ENCODE results near the gene ZNF337. TPM values are rescaled to one million over a fixed set of nuclear protein-coding genes. Genes with fewer than 3 reads are reported as not detected.

Gene ZNF337
- total RNA-seq, 1 experiment from 2014 or later = 9.1 TPM

DNA sequence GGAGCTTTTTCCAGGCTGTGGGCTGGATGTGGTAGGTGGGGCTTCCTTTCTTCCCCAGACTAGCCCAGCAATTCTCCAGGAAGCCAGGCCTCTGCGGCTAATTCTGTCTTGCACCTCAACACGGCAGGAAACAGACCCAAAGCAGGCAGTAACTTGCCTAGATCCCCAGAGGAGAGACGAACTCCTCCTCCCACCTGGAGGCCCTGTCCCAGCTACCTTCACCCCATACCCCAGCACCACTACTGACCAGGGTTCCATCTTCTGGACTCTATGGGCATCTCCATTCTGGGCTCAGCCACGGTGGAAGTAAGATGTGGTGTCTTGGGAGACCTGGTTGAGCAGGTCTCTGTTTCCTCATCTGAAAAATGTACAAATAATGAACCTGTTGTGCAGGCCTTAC, 48.4 kb upstream of the ZNF337 start:
- TF ChIP-seq CTCF (IDR thresholded peaks at IDR 0.05) (no peak), SIN3A (IDR thresholded peaks at IDR 0.05; ENCODE audit: borderline replicate concordance, insufficient read depth, low read depth, low read length) (no peak), TCF7L2 (IDR thresholded peaks at IDR 0.05; ENCODE audit: low read depth, low read length) (no peak), POLR2AphosphoS5 (IDR thresholded peaks at IDR 0.05; ENCODE audit: low read depth, low read length) (no peak)
- TF ChIP-seq, protein P1, sequence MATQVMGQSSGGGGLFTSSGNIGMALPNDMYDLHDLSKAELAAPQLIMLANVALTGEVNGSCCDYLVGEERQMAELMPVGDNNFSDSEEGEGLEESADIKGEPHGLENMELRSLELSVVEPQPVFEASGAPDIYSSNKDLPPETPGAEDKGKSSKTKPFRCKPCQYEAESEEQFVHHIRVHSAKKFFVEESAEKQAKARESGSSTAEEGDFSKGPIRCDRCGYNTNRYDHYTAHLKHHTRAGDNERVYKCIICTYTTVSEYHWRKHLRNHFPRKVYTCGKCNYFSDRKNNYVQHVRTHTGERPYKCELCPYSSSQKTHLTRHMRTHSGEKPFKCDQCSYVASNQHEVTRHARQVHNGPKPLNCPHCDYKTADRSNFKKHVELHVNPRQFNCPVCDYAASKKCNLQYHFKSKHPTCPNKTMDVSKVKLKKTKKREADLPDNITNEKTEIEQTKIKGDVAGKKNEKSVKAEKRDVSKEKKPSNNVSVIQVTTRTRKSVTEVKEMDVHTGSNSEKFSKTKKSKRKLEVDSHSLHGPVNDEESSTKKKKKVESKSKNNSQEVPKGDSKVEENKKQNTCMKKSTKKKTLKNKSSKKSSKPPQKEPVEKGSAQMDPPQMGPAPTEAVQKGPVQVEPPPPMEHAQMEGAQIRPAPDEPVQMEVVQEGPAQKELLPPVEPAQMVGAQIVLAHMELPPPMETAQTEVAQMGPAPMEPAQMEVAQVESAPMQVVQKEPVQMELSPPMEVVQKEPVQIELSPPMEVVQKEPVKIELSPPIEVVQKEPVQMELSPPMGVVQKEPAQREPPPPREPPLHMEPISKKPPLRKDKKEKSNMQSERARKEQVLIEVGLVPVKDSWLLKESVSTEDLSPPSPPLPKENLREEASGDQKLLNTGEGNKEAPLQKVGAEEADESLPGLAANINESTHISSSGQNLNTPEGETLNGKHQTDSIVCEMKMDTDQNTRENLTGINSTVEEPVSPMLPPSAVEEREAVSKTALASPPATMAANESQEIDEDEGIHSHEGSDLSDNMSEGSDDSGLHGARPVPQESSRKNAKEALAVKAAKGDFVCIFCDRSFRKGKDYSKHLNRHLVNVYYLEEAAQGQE (IDR thresholded peaks at IDR 0.05; ENCODE audit: insufficient read depth in 1 of 2, low read depth in 2 of 2, low read length in 1 of 2) = no peak
- in situ Hi-C loops (cut with HindIII; ENCODE audit: low pct_unique_long_range_greater_than_20kb, low sequenced_read_pairs) = no loop called here
- ATAC-seq (no peak), DNase-seq (ENCODE audit: low read depth, low spot score) (no peak)
- H3K4me3 ChIP-seq (ENCODE audit: low read depth in 2 of 2, low read length in 2 of 2) = no peak overlapping the region
- H3K27ac ChIP-seq (ENCODE audit: low read length) = no peak overlapping the region
- no peaks in the 10 kb centered on the region for H3K27me3 ChIP-seq (ENCODE audit: control insufficient read depth, insufficient read depth, low read length)
- intact Hi-C loops (cut with micrococcal nuclease; ENCODE audit: unreplicated experiment) = no loop called here
- no peaks in the 10 kb centered on the region for H3K9me3 ChIP-seq (ENCODE audit: control insufficient read depth, insufficient read depth, low read depth, low read length)
- BruUV-seq (replicated peaks) = no TSS peak
- ChIA-PET CTCF (interaction anchor here (0.6 kb wide), 1 partner anchor 155 kb away, joined by 3 read pairs; no protein-coding TSS in a partner anchor), POLR2A (no interaction called here)
- no peaks in the 10 kb centered on the region; the same call in 1 of the 2 replicates for H3K4me1 ChIP-seq (ENCODE audit: control insufficient read depth, insufficient read depth, low read length)
- H3K36me3 ChIP-seq (ENCODE audit: control insufficient read depth, insufficient read depth, low read length) = no peaks in the 10 kb centered on the region

- in situ Hi-C loops (cut with HindIII; ENCODE audit: low pct_unique_long_range_greater_than_20kb, low sequenced_read_pairs) = no loop called here
- CTCF ChIA-PET = no interaction called here
Measured at GRCh38 chr20:25744261-25744660, 47.6 kb upstream of the ZNF337 start.

More at GRCh38 chr20:25744261-25744660, 47.6 kb upstream of the ZNF337 start:
- Histone ChIP-seq H3K9me3 (ENCODE audit: control insufficient read depth, insufficient read depth, low read depth, low read length) (no peaks in the 10 kb centered on the region), H3K4me3 (ENCODE audit: low read depth in 2 of 2, low read length in 2 of 2) (no peak overlapping the region), H3K27me3 (ENCODE audit: control insufficient read depth, insufficient read depth, low read length) (no peaks in the 10 kb centered on the region), H3K27ac (ENCODE audit: low read length) (no peak overlapping the region), H3K4me1 (ENCODE audit: control insufficient read depth, insufficient read depth, low read length) (no peaks in the 10 kb centered on the region), H3K36me3 (ENCODE audit: control insufficient read depth, insufficient read depth, low read length) (no peaks in the 10 kb centered on the region)
- no TSS peak for BruUV-seq (replicated peaks)
- intact Hi-C loops (cut with micrococcal nuclease; ENCODE audit: unreplicated experiment) = no loop called here
- ATAC-seq (no peak), DNase-seq (ENCODE audit: low read depth, low spot score) (no peak)
- TF ChIP-seq TCF7L2 (IDR thresholded peaks at IDR 0.05; ENCODE audit: low read depth, low read length) = no peak
- TF ChIP-seq, protein P1 (IDR thresholded peaks at IDR 0.05; ENCODE audit: insufficient read depth in 1 of 2, low read depth in 2 of 2, low read length in 1 of 2) = no peak
- TF ChIP-seq CTCF (IDR thresholded peaks at IDR 0.05) = no peak
- no peak for TF ChIP-seq POLR2AphosphoS5 (IDR thresholded peaks at IDR 0.05; ENCODE audit: low read depth, low read length)
- no peak for TF ChIP-seq SIN3A (IDR thresholded peaks at IDR 0.05; ENCODE audit: borderline replicate concordance, insufficient read depth, low read depth, low read length)
- POLR2A ChIA-PET = no interaction called here

All from Panc1 (cell line).